B cell (primary cell): ENCODE measurements around the gene RBBP8NL.

Experiments
- CTCF ChIP-seq: fragments of 200-600 bp; IDR thresholded peaks from one replicate; pipeline ENCODE4 v1.8.0; 2022; ENCODE audit warnings: antibody characterized with exemption, mild to moderate bottlenecking
- EZH2 ChIP-seq: IDR thresholded peaks from 2 replicates; pipeline ENCODE4 v1.6.1; 2012; ENCODE audit warnings: borderline replicate concordance, low read depth, mild to moderate bottlenecking, moderate library complexity, low read length; ENCODE audit not compliant: insufficient read depth, poor library complexity, severe bottlenecking

GRCh38 chr20:62361799-62362589 is 65.3 kb downstream of the RBBP8NL start:
- TF ChIP-seq CTCF, result no peak
- no peak for TF ChIP-seq EZH2
